SK-N-MC (cell line): ENCODE data around the gene RER1.
A peak's percentile ranks its signal among the peaks of the same experiment; 100 is the strongest.

Experiments used
- DNase-seq: peaks from one replicate; pipeline ENCODE4 v3.0.0-alpha.2; 2011; ENCODE audit warnings: low read depth, low spot score
- H3K27ac ChIP-seq: fragments of 200-600 bp; sonication (generic); 2 replicates; pipeline ENCODE4 v1.5.1; 2016; ENCODE audit warnings: mixed run types
- H3K36me3 ChIP-seq: fragments of 200-600 bp; sonication (generic); 2 replicates; pipeline ENCODE4 v1.6.1; 2017; ENCODE audit warnings: antibody characterized with exemption, low read length, mixed read lengths; ENCODE audit not compliant: insufficient read depth
- H3K4me3 ChIP-seq: fragments of 200-600 bp; sonication (generic); 2 replicates; pipeline ENCODE4 v1.5.1; 2016
- H3K9ac ChIP-seq: fragments of 200-600 bp; sonication (generic); 2 replicates; pipeline ENCODE4 v1.8.0; 2017; ENCODE audit warnings: mixed run types, mixed read lengths; ENCODE audit not compliant: insufficient read length
- H3K9me3 ChIP-seq: fragments of 200-600 bp; sonication (generic); 2 replicates; pipeline ENCODE4 v1.6.1; 2017; ENCODE audit warnings: low read depth, mild to moderate bottlenecking, antibody characterized with exemption, low read length, moderate library complexity, mixed read lengths
- EZH2 ChIP-seq: fragments of 200-600 bp; sonication (generic); IDR thresholded peaks from one replicate; pipeline ENCODE4 v1.6.1; 2017; ENCODE audit warnings: antibody characterized with exemption
- FOXP2 ChIP-seq: optimal IDR thresholded peaks from 2 replicates; pipeline ENCODE3; 2011; ENCODE audit warnings: mild to moderate bottlenecking, moderate library complexity; ENCODE audit not compliant: insufficient read depth; ENCODE audit errors: extremely low read length, control extremely low read depth
- POLR2AphosphoS5 ChIP-seq: IDR thresholded peaks from 2 replicates; pipeline ENCODE4 v1.6.1; 2012; ENCODE audit warnings: mild to moderate bottlenecking, low read depth, low read length, borderline replicate concordance

RER1 gene

GRCh38 chr1:2407166-2407990, 15.7 kb downstream of the RER1 start:
- no peak for DNase-seq
- Histone ChIP-seq H3K9ac (no peak overlapping the region), H3K27ac (no peak overlapping the region), H3K9me3 (no peaks in the 10 kb centered on the region), H3K36me3 (peaks cover 28% of the 10 kb centered on the region), H3K4me3 (no peak overlapping the region)
- TF ChIP-seq POLR2AphosphoS5 (no peak), EZH2 (no peak), FOXP2 (no peak)

GRCh38 chr1:2407991-2408275, 16.3 kb downstream of the RER1 start:
- no peak for DNase-seq
- no peak overlapping the region for H3K27ac ChIP-seq

DNA sequence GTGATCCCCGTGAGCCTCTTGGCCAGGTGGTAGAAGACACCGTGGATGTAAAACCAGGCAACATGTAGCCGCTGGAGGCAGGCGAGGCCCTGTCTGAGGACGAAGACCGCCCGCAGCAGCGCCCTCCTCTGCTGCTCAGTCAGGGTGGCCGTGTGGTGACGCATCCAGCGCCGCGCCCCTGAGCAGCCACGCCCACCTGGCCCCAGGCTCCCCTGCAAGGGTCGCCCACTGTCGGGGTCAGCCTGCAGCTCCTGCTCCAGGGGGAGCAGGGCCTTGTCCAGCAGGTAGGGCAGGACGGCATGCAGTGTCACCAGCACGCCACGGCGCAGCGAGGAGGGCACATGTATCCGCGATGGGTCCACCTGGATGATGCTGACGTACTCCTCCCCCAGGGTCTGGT, 16.8 kb downstream of the RER1 start:
- H3K9me3 ChIP-seq, result no peaks in the 10 kb centered on the region
- no peak overlapping the region for H3K27ac ChIP-seq
- no peak overlapping the region for H3K4me3 ChIP-seq
- TF ChIP-seq EZH2 (no peak), POLR2AphosphoS5 (no peak), FOXP2 (no peak)
- no peak for DNase-seq
- peaks cover 18% of the 10 kb centered on the region for H3K36me3 ChIP-seq
- H3K9ac ChIP-seq, result no peak overlapping the region

More at GRCh38 chr1:2407991-2408275, 16.3 kb downstream of the RER1 start:
- peaks cover 23% of the 10 kb centered on the region for H3K36me3 ChIP-seq
- no peak overlapping the region for H3K4me3 ChIP-seq
- TF ChIP-seq POLR2AphosphoS5 (no peak), FOXP2 (no peak), EZH2 (no peak)
- H3K9ac ChIP-seq, result no peak overlapping the region
- H3K9me3 ChIP-seq, result no peaks in the 10 kb centered on the region

DNA sequence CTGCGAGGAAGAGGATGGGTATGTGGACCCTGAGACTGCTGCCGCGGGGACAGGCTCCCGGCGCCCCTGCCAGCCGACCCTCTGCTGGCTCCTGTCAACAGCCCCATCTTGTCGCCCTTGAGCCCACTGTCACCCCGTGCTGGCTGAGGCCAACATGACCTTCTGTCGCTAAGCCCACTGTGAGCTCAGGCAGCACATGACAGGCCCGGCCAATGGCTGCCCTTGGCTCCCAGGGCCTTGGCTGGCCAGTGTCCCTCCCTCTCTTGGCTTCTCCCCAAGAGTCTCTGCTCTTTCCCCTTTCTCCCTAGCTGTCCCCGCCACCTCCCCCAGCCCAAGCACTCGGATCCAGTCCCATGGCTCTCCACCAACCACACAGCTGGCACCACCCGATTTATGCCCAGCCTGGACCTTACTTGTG, 17.2 kb downstream of the RER1 start:
- Histone ChIP-seq H3K36me3 (peaks cover 16% of the 10 kb centered on the region), H3K9ac (no peak overlapping the region), H3K9me3 (no peaks in the 10 kb centered on the region), H3K4me3 (no peak overlapping the region), H3K27ac (no peak overlapping the region)
- TF ChIP-seq POLR2AphosphoS5 (no peak), EZH2 (no peak), FOXP2 (no peak)
- no peak for DNase-seq

DNA sequence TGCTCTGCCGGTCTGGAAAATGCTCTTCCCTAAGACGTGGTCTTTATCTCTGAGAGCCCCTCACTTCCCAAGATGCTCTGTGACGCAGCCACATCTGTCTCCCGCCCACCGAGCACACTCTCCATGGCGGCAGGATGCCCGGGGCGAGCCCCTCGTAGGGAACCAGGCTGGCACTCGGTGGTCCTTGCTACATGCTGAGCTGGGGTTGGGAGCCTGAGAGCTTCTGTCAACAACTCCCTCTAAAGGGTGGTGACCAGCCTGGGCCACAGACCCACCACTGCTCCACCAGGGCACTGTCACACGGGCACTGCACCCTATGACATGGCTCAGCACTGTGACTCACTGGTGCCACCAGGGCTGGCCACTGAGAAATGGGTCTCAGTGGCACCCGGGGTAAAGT, 18.1 kb downstream of the RER1 start:
- H3K36me3 ChIP-seq, result peaks cover 7% of the 10 kb centered on the region; the same call in 1 of the 2 replicates

DNA sequence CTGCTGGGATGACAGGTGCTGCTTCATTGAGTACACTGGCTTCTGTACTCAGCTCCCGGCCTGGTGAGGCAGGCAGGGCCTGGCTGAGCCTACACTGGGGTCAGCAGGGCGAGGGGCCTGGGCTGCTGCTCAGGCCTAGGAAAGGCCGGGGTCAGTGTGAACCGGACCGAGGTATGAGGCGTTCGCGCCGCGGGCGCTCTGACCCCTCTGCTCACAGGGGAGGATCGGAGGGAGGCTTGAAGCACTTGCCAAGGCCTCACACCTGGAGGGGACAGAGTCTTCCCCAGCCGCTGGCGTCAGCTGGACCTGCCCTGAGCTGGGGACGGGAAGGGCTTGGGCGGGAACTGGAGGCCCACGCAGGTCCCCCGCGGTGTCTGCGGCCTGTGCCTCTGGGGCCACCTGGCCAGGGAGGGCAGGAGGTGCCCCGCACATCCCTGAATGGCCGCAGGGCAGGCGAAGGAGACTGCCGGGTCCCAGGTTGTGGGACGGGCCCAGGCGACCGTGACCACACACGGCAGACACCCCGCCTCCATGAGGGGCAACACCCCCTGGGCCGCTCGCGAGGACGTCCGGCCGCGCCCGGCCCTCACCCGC, 20.3 kb downstream of the RER1 start:
- TF ChIP-seq EZH2 (no peak), FOXP2 (no peak), POLR2AphosphoS5 (no peak)
- Histone ChIP-seq H3K9me3 (no peaks in the 10 kb centered on the region), H3K27ac (peak overlapping the region; percentile 60; the same call in 1 of the 2 replicates), H3K9ac (peak overlapping the region; percentile 96), H3K4me3 (peak overlapping the region; percentile 96), H3K36me3 (no peaks in the 10 kb centered on the region; the same call in 1 of the 2 replicates)
- DNase-seq, result no peak

More for the DNA sequence above, 18.1 kb downstream of the RER1 start:
- Histone ChIP-seq H3K9me3 (no peaks in the 10 kb centered on the region), H3K9ac (no peak overlapping the region), H3K4me3 (no peak overlapping the region), H3K27ac (no peak overlapping the region)
- TF ChIP-seq EZH2 (no peak), FOXP2 (no peak), POLR2AphosphoS5 (no peak)
- DNase-seq, result no peak

GRCh38 chr1:2412395-2412772, 20.7 kb downstream of the RER1 start, which contains the start of gene PEX10:
Gene PEX10, minus strand, starts transcription at chr1:2412564. Its CDS starts 62 bp downstream, at chr1:2412502.
- peak within 1 kb of the TSS; percentile 60; the same call in 1 of the 2 replicates for H3K27ac ChIP-seq
- H3K9me3 ChIP-seq, result no peaks in the 10 kb centered on the region
- no peaks in the 10 kb centered on the region; the same call in 1 of the 2 replicates for H3K36me3 ChIP-seq
- peak; percentile 37 for DNase-seq
- TF ChIP-seq POLR2AphosphoS5 (peak; percentile 66), FOXP2 (no peak)
- peak within 1 kb of the TSS; percentile 96 for H3K9ac ChIP-seq
- peak within 1 kb of the TSS; percentile 96 for H3K4me3 ChIP-seq

GRCh38 chr1:2412773-2413494, 21.3 kb downstream of the RER1 start:
- H3K4me3 ChIP-seq, result peak overlapping the region; percentile 96
- H3K9ac ChIP-seq, result peak overlapping the region; percentile 66
- TF ChIP-seq POLR2AphosphoS5 (peak; percentile 85; the same call in 1 of the 2 replicates), FOXP2 (peak; percentile 74), EZH2 (no peak)
- no peak for DNase-seq
- H3K27ac ChIP-seq, result no peak overlapping the region
- no peaks in the 10 kb centered on the region; the same call in 1 of the 2 replicates for H3K36me3 ChIP-seq
- H3K9me3 ChIP-seq, result no peaks in the 10 kb centered on the region
